Ishikawa (cell line): Measurements from ENCODE around the gene NKX1-2.

Source experiments
- CEBPB ChIP-seq: IDR thresholded peaks from 2 replicates; pipeline ENCODE4 v1.6.1; 2012
- EGR1 ChIP-seq: IDR thresholded peaks from 2 replicates; pipeline ENCODE4 v1.6.1; 2012
- EP300 ChIP-seq: IDR thresholded peaks from 2 replicates; pipeline ENCODE4 v1.6.1; 2012; ENCODE audit warnings: borderline replicate concordance
- NFIC ChIP-seq: IDR thresholded peaks from 2 replicates; pipeline ENCODE4 v1.6.1; 2012
- RAD21 ChIP-seq: IDR thresholded peaks from 2 replicates; pipeline ENCODE4 v1.6.1; 2012; ENCODE audit warnings: low read depth
- TAF1 ChIP-seq: IDR thresholded peaks from 2 replicates; pipeline ENCODE4 v1.6.1; 2012; ENCODE audit warnings: low read depth, mild to moderate bottlenecking
- YY1 ChIP-seq: IDR thresholded peaks from 2 replicates; pipeline ENCODE4 v1.6.1; 2012; ENCODE audit warnings: low read depth
- TF ChIP-seq, protein P1 (sequence below): IDR thresholded peaks from 2 replicates; pipeline ENCODE4 v1.6.1; 2012
- TF ChIP-seq, protein P2 (sequence below): IDR thresholded peaks from 2 replicates; pipeline ENCODE4 v1.6.1; 2012
- TF ChIP-seq, protein P3 (sequence below): IDR thresholded peaks from 2 replicates; pipeline ENCODE4 v1.6.1; 2012; ENCODE audit warnings: low read depth, mild to moderate bottlenecking

DNA sequence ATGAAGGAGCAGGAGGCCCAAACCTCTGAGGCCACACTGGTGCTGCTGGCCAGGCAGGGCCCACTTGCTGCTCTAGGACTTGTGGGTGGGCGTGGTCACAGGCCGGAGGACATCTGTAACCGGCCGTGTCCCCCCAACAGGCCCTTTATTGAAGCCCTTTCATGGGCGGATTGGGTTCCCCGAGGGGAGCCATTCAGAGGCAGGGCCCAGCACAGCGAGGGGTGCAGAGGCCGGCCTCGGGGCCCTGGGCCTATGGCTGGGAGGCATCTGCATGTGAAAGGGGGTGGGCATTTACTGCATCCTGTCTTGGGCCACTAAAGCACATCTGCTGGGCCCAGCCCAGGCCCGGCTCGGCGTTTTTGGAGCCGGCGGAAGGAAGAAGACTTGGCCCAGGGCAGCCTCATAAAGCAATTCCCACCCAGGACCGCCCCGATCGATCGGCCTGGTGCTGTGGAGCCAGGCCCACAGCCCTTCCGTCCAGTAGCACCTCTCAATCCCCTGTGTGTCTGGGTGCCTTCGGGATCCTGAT lies 20.2 kb upstream of the NKX1-2 start:
- TF ChIP-seq, protein P1, sequence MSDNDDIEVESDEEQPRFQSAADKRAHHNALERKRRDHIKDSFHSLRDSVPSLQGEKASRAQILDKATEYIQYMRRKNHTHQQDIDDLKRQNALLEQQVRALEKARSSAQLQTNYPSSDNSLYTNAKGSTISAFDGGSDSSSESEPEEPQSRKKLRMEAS, result no peak
- no peak for TF ChIP-seq EP300
- no peak for TF ChIP-seq RAD21
- TF ChIP-seq CEBPB, result no peak
- TF ChIP-seq EGR1, result no peak
- TF ChIP-seq TAF1, result no peak
- TF ChIP-seq YY1, result no peak
- TF ChIP-seq, protein P2, sequence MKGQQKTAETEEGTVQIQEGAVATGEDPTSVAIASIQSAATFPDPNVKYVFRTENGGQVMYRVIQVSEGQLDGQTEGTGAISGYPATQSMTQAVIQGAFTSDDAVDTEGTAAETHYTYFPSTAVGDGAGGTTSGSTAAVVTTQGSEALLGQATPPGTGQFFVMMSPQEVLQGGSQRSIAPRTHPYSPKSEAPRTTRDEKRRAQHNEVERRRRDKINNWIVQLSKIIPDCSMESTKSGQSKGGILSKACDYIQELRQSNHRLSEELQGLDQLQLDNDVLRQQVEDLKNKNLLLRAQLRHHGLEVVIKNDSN, result no peak
- TF ChIP-seq, protein P3, sequence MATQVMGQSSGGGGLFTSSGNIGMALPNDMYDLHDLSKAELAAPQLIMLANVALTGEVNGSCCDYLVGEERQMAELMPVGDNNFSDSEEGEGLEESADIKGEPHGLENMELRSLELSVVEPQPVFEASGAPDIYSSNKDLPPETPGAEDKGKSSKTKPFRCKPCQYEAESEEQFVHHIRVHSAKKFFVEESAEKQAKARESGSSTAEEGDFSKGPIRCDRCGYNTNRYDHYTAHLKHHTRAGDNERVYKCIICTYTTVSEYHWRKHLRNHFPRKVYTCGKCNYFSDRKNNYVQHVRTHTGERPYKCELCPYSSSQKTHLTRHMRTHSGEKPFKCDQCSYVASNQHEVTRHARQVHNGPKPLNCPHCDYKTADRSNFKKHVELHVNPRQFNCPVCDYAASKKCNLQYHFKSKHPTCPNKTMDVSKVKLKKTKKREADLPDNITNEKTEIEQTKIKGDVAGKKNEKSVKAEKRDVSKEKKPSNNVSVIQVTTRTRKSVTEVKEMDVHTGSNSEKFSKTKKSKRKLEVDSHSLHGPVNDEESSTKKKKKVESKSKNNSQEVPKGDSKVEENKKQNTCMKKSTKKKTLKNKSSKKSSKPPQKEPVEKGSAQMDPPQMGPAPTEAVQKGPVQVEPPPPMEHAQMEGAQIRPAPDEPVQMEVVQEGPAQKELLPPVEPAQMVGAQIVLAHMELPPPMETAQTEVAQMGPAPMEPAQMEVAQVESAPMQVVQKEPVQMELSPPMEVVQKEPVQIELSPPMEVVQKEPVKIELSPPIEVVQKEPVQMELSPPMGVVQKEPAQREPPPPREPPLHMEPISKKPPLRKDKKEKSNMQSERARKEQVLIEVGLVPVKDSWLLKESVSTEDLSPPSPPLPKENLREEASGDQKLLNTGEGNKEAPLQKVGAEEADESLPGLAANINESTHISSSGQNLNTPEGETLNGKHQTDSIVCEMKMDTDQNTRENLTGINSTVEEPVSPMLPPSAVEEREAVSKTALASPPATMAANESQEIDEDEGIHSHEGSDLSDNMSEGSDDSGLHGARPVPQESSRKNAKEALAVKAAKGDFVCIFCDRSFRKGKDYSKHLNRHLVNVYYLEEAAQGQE, result no peak
- TF ChIP-seq NFIC, result no peak
